Ascending aorta (tissue), 2 donors: ENCODE measurements around the gene EML6. TPM values are rescaled to one million over a fixed set of nuclear protein-coding genes. Genes with fewer than 3 reads are reported as not detected.

Experiments used
- DNase-seq, 2 donors: peaks; one replicate each; pipeline ENCODE4 v3.0.0-alpha.2; 2019; ENCODE audit warnings: low spot score in 2 of 2
- H3K27ac ChIP-seq, 2 donors: fragments of 200-600 bp; sonication (generic); one replicate each; pipeline ENCODE4 v1.5.1; 2016 to 2017; ENCODE audit warnings: mild to moderate bottlenecking in 1 of 2
- H3K27me3 ChIP-seq: fragments of 200-600 bp; sonication (generic); one replicate; pipeline ENCODE4 v1.5.1; 2017
- H3K36me3 ChIP-seq, 2 donors: fragments of 200-600 bp; sonication (generic); one replicate each; pipeline ENCODE4 v1.5.1; 2016
- H3K4me1 ChIP-seq, 2 donors: fragments of 200-600 bp; sonication (generic); one replicate each; pipeline ENCODE4 v1.5.1; 2016 to 2017; ENCODE audit warnings: mild to moderate bottlenecking in 1 of 2
- H3K4me3 ChIP-seq, 2 donors: fragments of 200-600 bp; sonication (generic); one replicate each; pipeline ENCODE4 v1.5.1; 2016 to 2017; ENCODE audit warnings: mild to moderate bottlenecking in 1 of 2
- H3K9me3 ChIP-seq, 2 donors: fragments of 200-600 bp; sonication (generic); one replicate each; pipeline ENCODE4 v1.5.1; 2016
- intact Hi-C: fragments of 100-400 bp; cut with DNase I; formaldehyde crosslinking; loops from one replicate; pipeline ENCODE4 v1.15.1; 2023
- total RNA-seq: library from RNA; depleted of rRNA; stranded (reverse); fragments of >200 nt; gene quantifications from one replicate; pipeline ENCODE4 v1.1.0, GENCODE V29; 2016
- TF ChIP-seq, protein P1 (sequence below), 3 experiments: fragments of 200-600 bp in 2 of 3; fragments of 450-650 bp in 1 of 3; sonication (generic) in 2 of 3; IDR thresholded peaks; one replicate each; pipeline ENCODE4 v1.5.1; 2016 to 2019; ENCODE audit warnings: antibody characterized with exemption in 3 of 3, mild to moderate bottlenecking in 1 of 3, moderate library complexity in 1 of 3

The EML6 gene
- total RNA-seq, 1 donor from 2014 or later = not detected

DNA sequence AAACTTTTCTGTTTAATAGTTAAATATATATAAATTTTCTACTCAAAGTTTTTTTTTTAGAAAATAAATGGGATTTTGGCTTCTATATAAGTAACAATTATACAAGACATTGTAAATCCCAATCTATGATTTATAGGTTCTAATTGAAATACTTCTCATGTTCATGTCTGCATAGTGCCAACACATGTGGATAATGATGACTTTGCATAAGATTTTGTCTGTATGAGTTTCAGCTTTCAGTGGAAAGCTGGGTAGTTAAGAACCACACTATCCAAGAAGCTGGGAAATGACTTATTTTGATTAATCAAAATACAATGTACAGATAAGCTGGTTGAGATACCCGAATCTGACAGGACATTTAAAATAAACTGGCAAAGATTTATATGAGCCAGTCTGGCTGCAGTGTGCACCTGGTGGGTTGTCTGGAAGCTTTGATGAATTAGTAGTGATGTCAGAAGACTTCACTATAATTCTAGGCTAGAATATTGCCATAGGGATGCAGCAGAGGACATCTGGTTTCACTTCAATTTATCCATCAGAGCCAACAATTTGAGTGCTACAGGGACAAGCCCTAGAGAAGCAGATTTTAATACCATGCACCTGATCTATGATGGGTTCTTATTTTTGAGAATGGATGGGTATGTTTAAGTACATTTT, 45.4 kb downstream of the EML6 start:
- no peak for DNase-seq
- Histone ChIP-seq H3K27me3 (no peaks in the 10 kb centered on the region), H3K27ac (no peak overlapping the region), H3K4me3 (no peak overlapping the region), H3K4me1 (no peaks in the 10 kb centered on the region), H3K36me3 (no peaks in the 10 kb centered on the region), H3K9me3 (no peaks in the 10 kb centered on the region)
- intact Hi-C loops = no loop called here
- TF ChIP-seq, protein P1, sequence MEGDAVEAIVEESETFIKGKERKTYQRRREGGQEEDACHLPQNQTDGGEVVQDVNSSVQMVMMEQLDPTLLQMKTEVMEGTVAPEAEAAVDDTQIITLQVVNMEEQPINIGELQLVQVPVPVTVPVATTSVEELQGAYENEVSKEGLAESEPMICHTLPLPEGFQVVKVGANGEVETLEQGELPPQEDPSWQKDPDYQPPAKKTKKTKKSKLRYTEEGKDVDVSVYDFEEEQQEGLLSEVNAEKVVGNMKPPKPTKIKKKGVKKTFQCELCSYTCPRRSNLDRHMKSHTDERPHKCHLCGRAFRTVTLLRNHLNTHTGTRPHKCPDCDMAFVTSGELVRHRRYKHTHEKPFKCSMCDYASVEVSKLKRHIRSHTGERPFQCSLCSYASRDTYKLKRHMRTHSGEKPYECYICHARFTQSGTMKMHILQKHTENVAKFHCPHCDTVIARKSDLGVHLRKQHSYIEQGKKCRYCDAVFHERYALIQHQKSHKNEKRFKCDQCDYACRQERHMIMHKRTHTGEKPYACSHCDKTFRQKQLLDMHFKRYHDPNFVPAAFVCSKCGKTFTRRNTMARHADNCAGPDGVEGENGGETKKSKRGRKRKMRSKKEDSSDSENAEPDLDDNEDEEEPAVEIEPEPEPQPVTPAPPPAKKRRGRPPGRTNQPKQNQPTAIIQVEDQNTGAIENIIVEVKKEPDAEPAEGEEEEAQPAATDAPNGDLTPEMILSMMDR (IDR thresholded peaks at IDR 0.05) = no peak

DNA sequence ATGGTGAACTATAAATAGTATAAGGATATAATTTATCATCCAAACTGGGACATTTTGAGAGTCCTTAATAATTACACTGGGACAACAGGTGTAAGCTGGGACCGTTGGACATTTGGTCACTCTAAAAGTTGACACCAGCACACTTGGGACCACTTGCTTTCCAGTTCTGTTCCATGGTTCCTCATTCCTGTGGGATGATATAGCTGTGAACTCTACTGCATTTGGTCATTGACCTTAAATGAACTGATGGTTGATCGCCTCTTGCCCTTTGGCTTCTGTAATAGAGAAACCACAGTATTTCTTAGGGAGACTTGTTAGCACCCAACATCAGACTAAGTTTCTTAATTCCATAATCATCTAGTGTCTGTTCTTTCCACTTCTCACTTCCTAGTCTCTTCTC, 46.7 kb downstream of the EML6 start:
- Histone ChIP-seq H3K27ac (no peak overlapping the region), H3K4me1 (no peaks in the 10 kb centered on the region), H3K27me3 (no peaks in the 10 kb centered on the region), H3K4me3 (no peak overlapping the region), H3K9me3 (peaks cover 0 to 3% of the 10 kb centered on the region in 2 donors), H3K36me3 (no peaks in the 10 kb centered on the region)
- DNase-seq = no peak
- intact Hi-C loops = no loop called here
- TF ChIP-seq, protein P1 (IDR thresholded peaks at IDR 0.05) = no peak

DNA sequence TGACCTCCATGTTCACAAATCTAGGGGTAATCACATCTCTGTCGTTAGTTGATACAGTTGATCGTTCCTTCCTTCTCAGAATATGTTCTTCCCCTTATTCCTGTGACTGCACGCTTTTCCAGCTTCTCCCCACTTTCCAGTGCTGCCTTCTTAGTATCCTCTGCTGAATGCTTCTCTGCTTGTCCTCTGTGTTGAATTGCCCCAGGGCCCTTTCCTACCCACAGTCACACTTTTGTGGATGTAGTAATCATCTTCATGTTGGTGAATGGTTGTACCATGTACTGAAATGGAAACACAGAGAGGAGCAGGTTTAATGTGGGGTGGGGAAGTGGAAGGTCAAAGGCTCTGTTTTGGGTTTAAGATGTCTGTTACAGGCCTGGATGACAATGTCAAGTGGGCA, 47.2 kb downstream of the EML6 start:
- DNase-seq = no peak
- Histone ChIP-seq H3K27me3 (no peaks in the 10 kb centered on the region), H3K9me3 (peaks cover 0 to 7% of the 10 kb centered on the region in 2 donors), H3K4me3 (no peak overlapping the region), H3K27ac (no peak overlapping the region), H3K36me3 (no peaks in the 10 kb centered on the region), H3K4me1 (no peaks in the 10 kb centered on the region)
- intact Hi-C loops = no loop called here
- TF ChIP-seq, protein P1 (IDR thresholded peaks at IDR 0.05) = no peak

DNA sequence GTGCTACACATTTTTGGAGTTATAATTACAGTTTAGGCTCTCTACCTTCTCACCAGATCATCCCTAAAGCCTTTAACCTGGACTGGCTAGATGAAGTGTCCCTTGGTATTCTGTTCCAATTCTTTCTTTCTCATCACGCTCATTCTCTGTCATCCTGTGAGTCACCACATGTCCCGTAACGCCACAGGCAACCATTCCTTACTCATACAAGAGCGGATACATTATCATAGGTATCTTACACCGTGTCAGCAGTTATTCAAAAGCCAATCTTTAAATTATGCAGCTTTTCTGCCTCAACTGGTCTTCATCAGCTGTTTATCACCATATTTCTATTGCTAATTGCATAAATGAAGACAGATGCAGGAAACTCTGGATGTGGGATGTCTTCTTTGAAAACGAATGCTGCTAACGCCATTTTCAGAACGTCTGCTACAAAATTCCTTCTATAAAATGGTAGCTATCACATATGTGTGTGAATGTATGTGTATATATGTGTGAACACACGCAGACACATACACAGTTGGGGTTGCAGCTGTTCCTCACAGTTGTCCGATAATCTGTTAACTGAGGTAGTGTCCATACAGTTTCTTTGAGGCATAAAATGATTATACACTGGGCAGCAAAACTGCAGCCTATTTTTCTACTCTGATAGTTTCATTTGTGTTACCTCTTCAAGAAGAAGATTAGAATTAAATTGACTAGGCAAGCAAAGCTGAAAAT, 47.9 kb downstream of the EML6 start:
- Histone ChIP-seq H3K4me3 (no peak overlapping the region), H3K4me1 (no peaks in the 10 kb centered on the region), H3K27ac (no peak overlapping the region), H3K36me3 (no peaks in the 10 kb centered on the region), H3K9me3 (peaks cover 0 to 12% of the 10 kb centered on the region in 2 donors), H3K27me3 (no peaks in the 10 kb centered on the region)
- TF ChIP-seq, protein P1 (IDR thresholded peaks at IDR 0.05) = no peak
- intact Hi-C loops = no loop called here
- no peak for DNase-seq

DNA sequence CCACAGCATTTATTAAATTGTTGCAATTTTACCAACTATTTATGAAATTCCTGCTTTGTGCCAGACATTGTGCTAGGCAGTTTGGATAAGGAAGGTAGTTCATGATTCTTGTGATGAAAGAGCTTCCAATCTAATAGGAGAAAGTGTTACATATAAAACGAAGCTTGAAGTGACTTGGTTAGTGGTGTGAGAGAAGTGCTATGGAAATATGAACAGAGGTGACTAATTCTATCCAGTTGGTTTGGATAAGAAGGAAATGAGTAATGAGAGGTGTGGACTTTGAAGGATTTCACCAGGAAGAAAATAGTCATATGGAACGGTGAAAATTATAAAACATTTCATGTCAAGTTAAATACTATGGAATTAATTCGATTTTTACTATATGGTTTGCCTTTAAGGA, 48.6 kb downstream of the EML6 start:
- Histone ChIP-seq H3K27me3 (no peaks in the 10 kb centered on the region), H3K9me3 (peaks cover 0 to 12% of the 10 kb centered on the region in 2 donors), H3K4me1 (no peaks in the 10 kb centered on the region), H3K4me3 (no peak overlapping the region), H3K27ac (no peak overlapping the region), H3K36me3 (no peaks in the 10 kb centered on the region)
- no peak for DNase-seq
- TF ChIP-seq, protein P1 (IDR thresholded peaks at IDR 0.05) = no peak
- intact Hi-C loops = no loop called here
